HG03469 (cell line): ENCODE data around the gene P2RX1.

Experiments
- ATAC-seq: cut with Tn5 transposase; IDR thresholded peaks from one replicate; pipeline ENCODE4 v1.9.1; 2021; ENCODE audit warnings: mild to moderate bottlenecking, moderate library complexity, moderate number of reproducible peaks; ENCODE audit not compliant: unreplicated experiment

The P2RX1 gene

DNA sequence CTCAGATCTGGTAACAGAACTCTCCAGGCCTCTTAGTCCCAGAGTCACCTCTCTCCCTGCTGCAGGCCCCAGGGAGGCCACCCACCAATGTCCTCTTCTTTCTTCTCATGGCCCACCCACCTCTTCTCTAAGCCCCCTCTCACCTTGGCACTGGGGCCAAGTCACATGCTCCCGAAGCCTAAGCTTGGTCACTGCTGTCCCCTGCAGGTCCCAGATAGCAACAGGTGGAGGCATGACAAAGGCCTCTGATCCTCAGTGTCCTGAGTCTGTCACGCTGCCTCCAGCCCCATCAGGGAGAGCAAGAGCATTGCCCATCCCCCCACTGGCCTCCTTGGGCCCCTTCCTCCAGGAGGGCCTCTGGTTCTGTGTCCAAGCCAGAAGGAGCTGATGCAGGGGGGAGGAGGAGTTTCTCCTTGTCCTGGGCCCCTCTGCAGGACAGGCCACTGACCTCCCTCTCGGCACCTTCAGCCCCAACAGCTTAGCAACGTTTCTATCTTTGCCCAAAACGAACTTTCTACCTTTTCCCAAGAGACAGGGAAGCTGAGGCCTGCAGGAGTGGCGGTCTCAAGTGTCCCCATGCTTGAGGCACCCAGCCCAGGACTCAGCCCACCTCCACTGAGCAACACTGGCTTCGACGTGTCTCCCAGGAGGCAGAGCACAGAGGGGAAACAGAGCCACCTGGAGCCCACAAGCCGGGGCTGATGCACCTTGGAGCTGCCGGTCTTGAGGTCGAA, 8.6 kb downstream of the P2RX1 start:
- no peak for ATAC-seq

DNA sequence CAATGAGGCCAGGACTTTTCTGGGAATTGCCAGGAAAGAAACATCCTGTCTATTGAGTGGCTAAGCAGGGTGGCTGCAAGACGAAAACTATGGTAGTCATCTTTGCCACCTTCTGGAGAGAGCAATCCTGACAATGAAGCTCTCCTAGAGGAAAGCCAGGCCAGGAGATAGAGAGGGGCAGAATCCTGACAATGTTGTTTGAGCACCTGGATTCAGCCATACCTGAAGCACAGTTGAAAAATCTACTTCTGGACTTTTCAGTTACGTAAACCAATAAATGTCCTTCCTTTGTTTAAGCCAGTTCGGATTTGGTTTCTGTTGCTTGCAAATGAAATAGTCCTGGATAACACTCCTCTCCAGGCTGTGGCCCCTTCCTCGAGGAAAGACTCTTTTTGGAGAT, 9.4 kb downstream of the P2RX1 start:
- no peak for ATAC-seq

DNA sequence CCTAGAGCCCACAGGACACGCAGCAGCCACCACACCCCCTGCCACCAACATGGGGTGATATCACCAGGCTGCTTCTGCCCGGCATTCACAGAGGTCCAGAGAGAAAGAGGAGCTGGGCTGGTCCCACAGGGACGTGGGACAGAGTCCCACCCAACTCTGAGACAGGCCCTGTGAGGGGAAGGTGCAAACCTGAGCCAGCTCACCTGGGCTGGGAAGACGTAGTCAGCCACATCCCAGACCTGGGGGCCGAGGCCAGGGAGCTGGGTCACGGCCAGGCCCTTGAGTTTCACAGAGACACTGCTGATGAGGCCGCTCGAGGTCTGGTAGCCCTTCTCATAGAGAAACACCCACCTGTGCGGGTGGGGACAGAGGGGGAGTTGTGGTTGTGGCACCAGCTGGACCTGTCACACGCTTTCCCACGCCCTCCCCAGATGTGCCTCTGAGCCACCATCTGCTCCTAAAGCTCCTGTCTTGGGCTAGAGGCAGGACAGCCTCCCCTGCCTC, 11.2 kb downstream of the P2RX1 start:
- ATAC-seq, result no peak

DNA sequence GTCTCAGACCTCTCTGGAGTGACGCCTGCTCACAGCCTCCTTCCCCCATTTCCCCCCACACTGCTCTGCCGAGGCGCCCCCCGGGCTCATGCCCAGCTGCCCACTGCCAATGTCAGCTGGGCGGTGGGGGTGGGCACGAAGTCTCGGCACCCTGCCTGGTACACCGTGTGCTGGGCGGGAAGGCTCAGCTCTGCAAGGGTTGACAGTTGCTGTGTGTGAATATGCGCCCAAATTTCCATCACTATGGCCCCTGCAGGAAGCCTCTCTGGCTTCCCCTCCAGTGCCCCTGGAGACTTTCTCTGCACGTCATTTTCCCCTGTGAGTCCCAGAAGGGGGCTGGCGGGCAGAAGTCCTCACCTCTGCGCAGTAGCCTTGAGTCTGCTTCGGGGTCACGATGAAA, 11.8 kb downstream of the P2RX1 start:
- ATAC-seq, result no peak

DNA sequence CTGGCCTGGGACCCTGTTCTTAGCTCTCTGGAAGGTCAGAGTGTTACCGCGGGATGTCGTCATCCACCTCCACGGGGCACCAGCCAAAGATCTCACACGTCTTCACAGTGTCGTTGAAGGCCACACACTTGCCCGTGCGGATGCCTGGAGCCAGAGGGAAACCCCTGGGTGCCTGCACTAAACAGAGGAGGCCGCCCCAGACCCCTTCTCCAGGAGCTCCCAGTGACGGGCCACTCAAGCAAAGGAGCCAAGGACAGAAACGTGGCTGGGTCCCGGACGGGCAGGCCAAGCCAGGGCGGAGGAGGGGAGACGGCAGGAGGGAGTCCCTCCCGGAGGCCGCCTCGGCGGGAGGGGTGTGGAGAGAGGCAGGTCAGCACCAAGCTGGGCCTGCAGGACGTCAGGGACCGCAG, 12.4 kb downstream of the P2RX1 start:
- no peak for ATAC-seq

DNA sequence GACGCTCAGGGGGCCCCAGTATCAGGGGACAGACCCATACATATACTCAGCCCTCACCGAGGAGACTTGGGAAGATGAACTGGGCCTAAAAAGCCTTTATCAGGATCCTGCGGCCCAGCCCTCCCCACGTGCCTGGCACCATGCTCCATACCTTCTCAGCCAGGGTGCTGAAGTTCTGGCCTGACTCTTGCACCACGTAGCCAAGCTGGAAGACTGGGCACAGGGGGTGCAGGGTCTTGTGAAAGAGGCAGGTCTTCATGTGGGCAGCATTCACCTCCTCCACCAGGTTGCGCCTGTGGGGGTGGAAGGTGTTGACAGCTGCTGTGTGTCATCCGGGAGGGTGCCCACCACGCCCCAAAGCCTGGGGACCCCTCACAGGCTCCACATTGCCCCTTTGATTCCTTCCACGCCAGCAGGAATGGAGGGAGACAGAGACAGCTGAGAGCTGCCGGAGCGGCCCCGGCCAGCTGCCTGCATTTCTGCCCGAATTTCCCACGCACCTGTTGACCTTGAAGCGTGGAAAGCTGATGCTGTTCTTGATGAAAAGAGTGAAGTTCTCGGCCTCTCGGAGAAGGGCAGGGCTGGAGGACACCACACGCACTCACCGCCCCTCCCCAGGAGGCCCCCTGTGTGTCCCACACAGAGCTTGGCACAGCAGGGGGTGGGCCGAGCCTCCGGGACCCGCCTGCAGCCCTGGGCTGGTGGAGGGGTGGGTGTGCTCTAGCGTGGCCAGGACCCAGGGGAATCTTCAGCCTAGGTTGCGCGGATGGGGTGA, 13.0 kb downstream of the P2RX1 start:
- no peak for ATAC-seq

DNA sequence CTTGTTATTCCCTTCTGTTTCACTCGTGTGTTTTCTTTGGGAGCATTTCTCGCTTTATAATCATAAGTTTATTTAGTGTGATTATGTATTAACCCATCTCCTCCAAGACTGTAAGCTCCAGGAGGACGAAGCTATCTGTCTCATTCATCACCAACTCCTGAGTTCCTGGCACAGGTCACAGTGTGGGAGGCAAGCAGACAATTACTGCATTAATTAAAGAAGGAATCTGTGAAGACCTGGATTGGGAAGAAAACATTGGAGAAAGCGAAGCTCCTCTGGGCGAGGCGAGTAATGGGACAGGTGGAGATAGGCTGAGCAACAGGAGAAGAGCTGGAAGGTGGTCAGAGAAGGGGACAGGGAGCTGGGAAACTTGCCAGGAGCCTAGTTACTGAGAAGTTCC, 15.6 kb downstream of the P2RX1 start:
- no peak for ATAC-seq

DNA sequence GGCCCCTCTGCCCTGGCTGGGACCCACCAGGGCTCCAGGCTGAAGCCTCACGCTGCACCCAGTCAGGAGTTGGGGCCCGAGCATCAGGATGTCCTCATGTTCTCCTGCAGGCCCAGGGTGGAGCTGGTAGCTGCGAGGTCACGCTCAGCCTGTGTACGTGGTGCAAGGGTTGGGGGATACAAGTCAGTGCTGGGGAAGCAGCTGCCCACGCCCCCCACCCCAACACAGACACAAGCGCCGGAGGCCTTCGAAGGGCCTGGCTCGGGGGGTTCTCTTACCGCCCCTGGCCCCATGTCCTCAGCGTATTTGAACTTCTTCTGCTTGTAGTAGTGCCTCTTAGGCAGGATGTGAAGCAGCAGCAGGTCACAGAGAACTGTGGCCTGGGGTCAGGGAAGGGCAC, 18.5 kb downstream of the P2RX1 start:
- ATAC-seq, result no peak

DNA sequence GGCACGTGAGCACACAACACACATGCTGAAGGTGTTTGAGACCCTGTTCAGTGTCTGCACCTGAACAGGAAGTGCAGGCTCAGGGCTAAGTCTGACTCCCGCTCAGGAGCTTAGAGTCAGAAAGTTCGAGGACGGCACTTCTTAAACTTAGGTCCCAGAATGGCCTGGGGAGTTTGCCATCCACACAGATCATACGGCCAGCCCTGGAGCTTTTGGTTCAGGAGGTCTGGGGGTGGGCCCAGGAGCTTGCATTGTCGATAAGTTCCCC, 19.4 kb downstream of the P2RX1 start:
- ATAC-seq, result no peak

- no peak for ATAC-seq
These were observed 19.9 kb downstream of the P2RX1 start for GRCh38 chr17:3896108-3896967.

DNA sequence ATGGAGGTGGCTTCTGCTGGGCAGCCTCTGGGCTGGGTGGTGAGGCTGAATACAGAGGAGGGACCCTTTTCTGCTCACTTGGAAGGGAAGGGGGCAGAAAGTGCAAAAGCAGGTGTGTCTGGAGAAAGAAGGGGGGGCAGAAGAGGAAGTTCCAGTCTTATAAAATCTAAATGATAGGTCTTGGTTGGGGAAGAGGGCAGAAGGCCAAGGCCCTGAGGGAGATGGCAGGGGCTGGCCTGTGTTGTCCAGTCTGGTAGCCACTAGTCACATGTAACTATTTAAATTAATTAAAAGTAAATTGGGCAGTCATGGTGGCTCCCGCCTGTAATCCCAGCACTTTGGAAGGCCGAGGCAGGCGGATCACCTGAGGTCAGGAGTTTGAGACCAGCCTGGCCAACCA, 20.9 kb downstream of the P2RX1 start:
- ATAC-seq, result no peak

GRCh38 chr17:3894911-3895343, 21.3 kb downstream of the P2RX1 start:
- no peak for ATAC-seq

- no peak for ATAC-seq
These were observed 22.1 kb downstream of the P2RX1 start for GRCh38 chr17:3894188-3894587.

DNA sequence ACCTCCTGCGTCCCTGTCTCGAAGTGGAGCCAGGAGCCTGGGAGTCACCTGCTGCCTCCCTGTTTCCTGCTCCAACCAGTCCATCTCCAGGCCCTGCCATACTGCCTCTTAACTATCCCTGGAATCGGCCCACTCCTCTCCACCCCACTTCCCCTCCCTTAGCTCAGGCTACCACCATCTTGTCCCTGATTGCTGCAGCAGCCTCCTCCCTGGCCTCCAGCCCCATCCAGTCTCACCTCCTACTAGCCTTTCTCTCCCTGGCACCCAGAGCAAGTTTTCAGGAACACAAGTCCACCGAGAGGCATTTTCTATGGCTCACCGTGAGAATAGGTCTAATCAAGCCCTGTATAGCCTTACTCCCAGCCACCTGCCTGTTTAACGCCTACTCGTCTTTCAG, 22.5 kb downstream of the P2RX1 start:
- no peak for ATAC-seq

GRCh38 chr17:3893003-3893719, 23.1 kb downstream of the P2RX1 start, which contains the start of gene CAMKK1:
TSS of gene CAMKK1 (minus strand) at chr17:3893053. CDS start at chr17:3885687, 7,366 bp downstream.
- peak; percentile 46 for ATAC-seq

GRCh38 chr17:3892095-3892998, 23.9 kb downstream of the P2RX1 start:
- ATAC-seq, result peak; percentile 5

DNA sequence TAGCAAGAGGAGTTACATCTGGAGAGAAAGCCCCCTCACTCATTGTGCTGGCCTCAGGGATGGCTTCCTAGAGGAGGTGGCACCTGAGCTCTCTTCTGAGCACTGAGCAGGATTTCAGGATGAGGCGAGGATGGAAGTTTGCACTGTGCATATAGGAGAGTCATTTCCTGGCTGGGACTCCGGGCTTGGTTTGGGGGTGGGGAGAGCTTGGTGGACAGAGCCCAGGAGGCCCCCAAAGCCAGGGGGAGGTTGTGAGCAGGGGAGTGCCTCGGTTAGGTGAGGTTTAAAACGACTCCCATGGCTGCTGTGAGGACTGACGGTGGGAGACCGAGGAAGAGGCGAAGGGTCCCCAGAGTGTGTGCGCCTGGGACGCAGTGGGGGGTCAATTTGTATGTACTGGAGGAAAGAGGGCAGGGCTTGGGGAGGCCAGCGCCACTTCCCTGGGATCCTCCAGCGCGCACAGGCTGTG, 24.6 kb downstream of the P2RX1 start:
- ATAC-seq, result no peak

GRCh38 chr17:3890878-3891219, 25.4 kb downstream of the P2RX1 start:
- ATAC-seq, result no peak

DNA sequence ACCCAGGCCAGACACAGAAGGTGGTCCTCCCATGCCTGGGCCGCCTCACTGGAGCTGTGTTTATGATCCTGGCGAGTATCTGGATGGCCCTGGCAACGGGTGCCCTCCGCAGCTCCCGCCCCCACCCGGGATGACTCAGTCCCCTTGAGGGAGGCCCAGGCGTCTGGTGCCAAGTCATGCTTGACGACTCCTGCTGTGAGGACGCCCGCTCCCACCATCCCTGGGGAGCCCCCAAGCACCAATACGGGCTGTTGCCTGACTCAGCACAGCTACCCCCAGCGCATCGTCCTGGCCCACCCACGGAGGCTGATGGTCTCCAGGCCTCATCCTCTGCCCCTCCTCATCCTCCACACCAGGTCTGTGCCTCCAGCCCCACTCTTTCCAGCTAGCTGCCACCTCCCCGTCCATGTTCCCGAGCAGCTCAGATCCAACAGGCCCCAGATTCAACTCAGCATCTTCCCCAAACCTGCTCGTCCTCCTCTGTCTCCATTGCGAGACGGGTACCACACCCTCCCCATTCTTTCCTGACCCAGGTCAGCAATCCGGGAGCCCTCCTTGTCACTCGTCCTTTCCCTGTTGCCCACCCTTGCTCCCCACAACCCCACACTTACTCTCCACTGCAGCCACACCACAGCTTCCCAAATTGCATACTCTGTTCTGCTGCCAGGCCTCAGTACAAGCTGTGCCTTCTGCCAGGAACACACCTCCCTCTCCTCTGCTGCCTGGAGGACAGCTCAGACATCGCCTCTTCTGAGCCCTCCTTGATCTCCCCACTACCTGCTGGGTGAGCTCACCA, 26.0 kb downstream of the P2RX1 start:
- no peak for ATAC-seq
